Measurements from ENCODE around the gene ZNF106.

DNA sequence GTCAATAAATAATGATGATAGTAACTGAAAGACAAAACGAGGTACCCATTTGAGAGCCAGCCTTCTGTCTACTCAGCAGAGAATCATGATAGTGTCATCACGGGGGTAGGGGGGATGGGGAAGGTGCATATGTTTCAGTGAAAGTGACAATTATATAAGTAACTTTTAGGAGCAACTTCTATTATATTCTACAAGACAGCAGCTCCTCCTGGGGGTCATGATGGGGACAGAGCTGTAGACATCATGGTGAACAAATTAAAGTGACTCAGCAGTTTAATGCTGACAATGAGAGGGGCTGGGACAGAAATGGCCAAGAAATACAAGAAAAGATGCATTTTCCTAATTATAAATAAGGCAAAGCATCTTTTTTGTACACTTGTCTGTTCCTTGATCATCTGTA, 119.8 kb downstream of the ZNF106 start:
- TF ChIP-seq, protein P1, sequence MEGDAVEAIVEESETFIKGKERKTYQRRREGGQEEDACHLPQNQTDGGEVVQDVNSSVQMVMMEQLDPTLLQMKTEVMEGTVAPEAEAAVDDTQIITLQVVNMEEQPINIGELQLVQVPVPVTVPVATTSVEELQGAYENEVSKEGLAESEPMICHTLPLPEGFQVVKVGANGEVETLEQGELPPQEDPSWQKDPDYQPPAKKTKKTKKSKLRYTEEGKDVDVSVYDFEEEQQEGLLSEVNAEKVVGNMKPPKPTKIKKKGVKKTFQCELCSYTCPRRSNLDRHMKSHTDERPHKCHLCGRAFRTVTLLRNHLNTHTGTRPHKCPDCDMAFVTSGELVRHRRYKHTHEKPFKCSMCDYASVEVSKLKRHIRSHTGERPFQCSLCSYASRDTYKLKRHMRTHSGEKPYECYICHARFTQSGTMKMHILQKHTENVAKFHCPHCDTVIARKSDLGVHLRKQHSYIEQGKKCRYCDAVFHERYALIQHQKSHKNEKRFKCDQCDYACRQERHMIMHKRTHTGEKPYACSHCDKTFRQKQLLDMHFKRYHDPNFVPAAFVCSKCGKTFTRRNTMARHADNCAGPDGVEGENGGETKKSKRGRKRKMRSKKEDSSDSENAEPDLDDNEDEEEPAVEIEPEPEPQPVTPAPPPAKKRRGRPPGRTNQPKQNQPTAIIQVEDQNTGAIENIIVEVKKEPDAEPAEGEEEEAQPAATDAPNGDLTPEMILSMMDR (IDR thresholded peaks at IDR 0.05): no peak
- TF ChIP-seq POLR2A (IDR thresholded peaks at IDR 0.05; ENCODE audit: low read depth): no peak
- TF ChIP-seq POLR2AphosphoS5 (IDR thresholded peaks at IDR 0.05): no peak
- TF ChIP-seq EP300 (IDR thresholded peaks at IDR 0.05): no peak

Data from esophagus muscularis mucosa (tissue), 4 donors.